ENCODE results near the gene ART3. TPM values are rescaled to one million over a fixed set of nuclear protein-coding genes. Genes with fewer than 3 reads are reported as not detected.
"Not testable (repeated sequence)": the region's sequence is repeated elsewhere in the genome, so short reads cannot be mapped to it uniquely, and the experiment has no call there.

Gene ART3
- total RNA-seq, 1 donor from 2014 or later, result under 0.01 TPM

- no peak overlapping the region for H3K4me3 ChIP-seq (ENCODE audit: low read depth, low read length)
- TF ChIP-seq CTCF (IDR thresholded peaks at IDR 0.05; ENCODE audit: insufficient read depth, low read length, severe bottlenecking), result no peak
- no peak for FAIRE-seq
These were observed 37.7 kb upstream of the ART3 start for GRCh38 chr4:76036855-76037254.

GRCh38 chr4:76042241-76042998 lies 32.1 kb upstream of the ART3 start:
- H3K36me3 ChIP-seq (ENCODE audit: control insufficient read depth, insufficient read depth, low read length); H3K27me3 ChIP-seq (ENCODE audit: control insufficient read depth, insufficient read depth, low read length); H3K4me3 ChIP-seq (ENCODE audit: low read depth, low read length); FAIRE-seq: not testable (repeated sequence)
- DNase-seq (ENCODE audit: low read depth), result peak; percentile 54

More at GRCh38 chr4:76036855-76037254, 37.7 kb upstream of the ART3 start:
- no peaks in the 10 kb centered on the region for H3K36me3 ChIP-seq (ENCODE audit: control insufficient read depth, insufficient read depth, low read length)
- DNase-seq (ENCODE audit: low read depth), result no peak
- H3K27me3 ChIP-seq (ENCODE audit: control insufficient read depth, insufficient read depth, low read length), result no peaks in the 10 kb centered on the region

GRCh38 chr4:76043306-76043705 lies 31.2 kb upstream of the ART3 start:
- H3K4me3 ChIP-seq (ENCODE audit: low read depth, low read length); FAIRE-seq; H3K27me3 ChIP-seq (ENCODE audit: control insufficient read depth, insufficient read depth, low read length); DNase-seq (ENCODE audit: low read depth); H3K36me3 ChIP-seq (ENCODE audit: control insufficient read depth, insufficient read depth, low read length): not testable (repeated sequence)

GRCh38 chr4:76044686-76045085 lies 29.8 kb upstream of the ART3 start:
- not testable (repeated sequence) for DNase-seq (ENCODE audit: low read depth); H3K36me3 ChIP-seq (ENCODE audit: control insufficient read depth, insufficient read depth, low read length); FAIRE-seq

GRCh38 chr4:76049860-76050416 lies 24.6 kb upstream of the ART3 start:
- H3K27me3 ChIP-seq (ENCODE audit: control insufficient read depth, insufficient read depth, low read length); FAIRE-seq; DNase-seq (ENCODE audit: low read depth); H3K36me3 ChIP-seq (ENCODE audit: control insufficient read depth, insufficient read depth, low read length); H3K4me3 ChIP-seq (ENCODE audit: low read depth, low read length): not testable (repeated sequence)

More at GRCh38 chr4:76044686-76045085, 29.8 kb upstream of the ART3 start:
- not testable (repeated sequence) for H3K4me3 ChIP-seq (ENCODE audit: low read depth, low read length); H3K27me3 ChIP-seq (ENCODE audit: control insufficient read depth, insufficient read depth, low read length)

GRCh38 chr4:76050560-76051050 lies 23.9 kb upstream of the ART3 start:
- not testable (repeated sequence) for DNase-seq (ENCODE audit: low read depth); H3K4me3 ChIP-seq (ENCODE audit: low read depth, low read length); FAIRE-seq; H3K36me3 ChIP-seq (ENCODE audit: control insufficient read depth, insufficient read depth, low read length); H3K27me3 ChIP-seq (ENCODE audit: control insufficient read depth, insufficient read depth, low read length)

- no peak overlapping the region for H3K4me3 ChIP-seq (ENCODE audit: low read depth, low read length)
- no peaks in the 10 kb centered on the region for H3K27me3 ChIP-seq (ENCODE audit: control insufficient read depth, insufficient read depth, low read length)
- DNase-seq (ENCODE audit: low read depth) (no peak), FAIRE-seq (no peak)
- no peaks in the 10 kb centered on the region for H3K36me3 ChIP-seq (ENCODE audit: control insufficient read depth, insufficient read depth, low read length)
- TF ChIP-seq CTCF (IDR thresholded peaks at IDR 0.05; ENCODE audit: insufficient read depth, low read length, severe bottlenecking), result no peak
These were observed 20.8 kb upstream of the ART3 start for GRCh38 chr4:76053730-76054129.

GRCh38 chr4:76055016-76055415 lies 19.5 kb upstream of the ART3 start:
- FAIRE-seq (no peak), DNase-seq (ENCODE audit: low read depth) (no peak)
- TF ChIP-seq CTCF (IDR thresholded peaks at IDR 0.05; ENCODE audit: insufficient read depth, low read length, severe bottlenecking), result no peak
- no peak overlapping the region for H3K4me3 ChIP-seq (ENCODE audit: low read depth, low read length)
- H3K27me3 ChIP-seq (ENCODE audit: control insufficient read depth, insufficient read depth, low read length), result no peaks in the 10 kb centered on the region
- no peaks in the 10 kb centered on the region for H3K36me3 ChIP-seq (ENCODE audit: control insufficient read depth, insufficient read depth, low read length)

Data from bronchial epithelial cell (primary cell).